Regular cardiac myocyte (primary cell): Measurements from ENCODE around the gene FECH. TPM values are rescaled to one million over a fixed set of nuclear protein-coding genes. Genes with fewer than 3 reads are reported as not detected.

Experiments used
- total RNA-seq: library from RNA; depleted of rRNA; stranded (reverse); fragments of >200 nt; gene quantifications from 2 replicates; pipeline ENCODE4 v1.2.3, GENCODE V29; 2014

FECH gene
- 17.6 and 21.7 TPM in 2 replicates for total RNA-seq

DNA sequence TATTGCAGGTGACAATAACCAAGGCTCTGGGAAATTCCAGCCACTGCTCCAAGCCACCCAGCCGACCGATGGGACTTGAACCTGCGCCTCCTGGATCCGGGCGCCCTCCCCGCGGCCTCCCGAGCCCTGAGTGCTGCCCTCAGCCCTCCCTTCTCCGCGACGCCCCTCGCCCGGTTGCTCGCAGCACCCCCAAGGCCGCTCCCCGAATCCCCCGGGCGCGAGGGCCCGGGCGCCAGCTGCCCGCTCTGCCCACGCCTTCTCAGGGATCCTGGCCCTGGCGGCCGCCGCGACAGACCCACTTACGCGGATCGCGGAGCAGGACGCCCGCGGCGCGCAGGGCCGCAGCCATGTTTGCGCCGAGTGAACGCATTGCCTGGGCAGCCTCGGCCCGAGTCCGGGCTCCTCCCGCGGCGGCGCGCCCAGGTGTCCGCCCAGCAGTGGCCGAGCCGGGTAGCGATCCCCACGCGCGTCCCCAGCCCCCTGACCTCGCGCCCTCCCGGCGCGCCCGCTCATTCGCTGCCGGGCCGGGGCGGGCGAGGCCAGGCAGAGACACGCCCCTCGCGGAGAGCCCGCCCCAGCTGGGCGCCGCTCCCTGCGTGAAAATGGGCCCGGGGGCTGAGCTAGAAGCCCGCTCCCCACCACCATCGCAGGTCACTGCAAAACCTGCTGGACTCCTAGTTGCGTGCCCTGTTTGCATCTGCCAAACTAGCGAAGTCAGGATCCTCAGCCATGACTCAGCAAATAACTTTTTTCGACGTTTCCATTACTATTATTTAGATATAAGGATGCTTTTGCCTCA is at the start of gene FECH:
Gene FECH (minus strand): TSS at position 452 of the 799 bp plus-strand sequence. CDS start 82 bp downstream, at position 370.

Other genes with a start within 250 kb of the FECH start
- not detected in 2 replicates for gene ST8SIA3, start 234.1 kb downstream of the FECH start, total RNA-seq
- under 0.01 TPM in 1 of 2 replicates, not detected in the other for gene ONECUT2, start 151.3 kb downstream of the FECH start, total RNA-seq
- gene NARS1, start 35.1 kb upstream of the FECH start, total RNA-seq = 227 and 230 TPM in 2 replicates
- gene ATP8B1, start 216.6 kb upstream of the FECH start, total RNA-seq = 86.8 and 112 TPM in 2 replicates